SK-N-SH (cell line): Measurements from ENCODE around the gene TRIM69.

Source experiments
- CTCF ChIP-seq: fragments of 200-600 bp; sonication (generic); IDR thresholded peaks from 2 replicates; pipeline ENCODE4 v1.6.1; 2017; ENCODE audit warnings: antibody characterized with exemption, mild to moderate bottlenecking, moderate library complexity
- EP300 ChIP-seq, 2 experiments: IDR thresholded peaks; 2 replicates each; pipeline versions ENCODE4 v1.4.0 to v1.6.1; 2012; ENCODE audit warnings: borderline replicate concordance in 1 of 2, low read depth in 1 of 2, low read length in 1 of 2
- GABPA ChIP-seq: IDR thresholded peaks from 2 replicates; pipeline ENCODE4 v1.4.0; 2012; ENCODE audit warnings: low read depth, mild to moderate bottlenecking
- JUND ChIP-seq: IDR thresholded peaks from 2 replicates; pipeline ENCODE4 v1.4.0; 2012
- MXI1 ChIP-seq: IDR thresholded peaks from 2 replicates; pipeline ENCODE4 v1.6.1; 2012; ENCODE audit warnings: mild to moderate bottlenecking, low read depth, low read length, improper control_type of control experiment
- POLR2AphosphoS5 ChIP-seq: IDR thresholded peaks from 2 replicates; pipeline ENCODE4 v1.6.1; 2012; ENCODE audit warnings: low read depth, low read length
- RAD21 ChIP-seq: IDR thresholded peaks from 2 replicates; pipeline ENCODE4 v1.6.1; 2012; ENCODE audit warnings: mild to moderate bottlenecking, low read length
- RCOR1 ChIP-seq: fragments of 150-350 bp; IDR thresholded peaks from 2 replicates; pipeline ENCODE4 v1.6.1; 2017; ENCODE audit warnings: antibody characterized with exemption, low read length
- REST ChIP-seq: IDR thresholded peaks from 2 replicates; pipeline ENCODE4 v1.6.1; 2012; ENCODE audit warnings: mild to moderate bottlenecking, low read depth, low read length, moderate library complexity
- RFX5 ChIP-seq: IDR thresholded peaks from 2 replicates; pipeline ENCODE4 v1.6.1; 2012; ENCODE audit warnings: mild to moderate bottlenecking, improper control_type of control experiment, low read length
- SMC3 ChIP-seq: IDR thresholded peaks from 2 replicates; pipeline ENCODE4 v1.6.1; 2012; ENCODE audit warnings: low read depth, low read length, improper control_type of control experiment
- TAF1 ChIP-seq: IDR thresholded peaks from 2 replicates; pipeline ENCODE4 v1.6.1; 2012; ENCODE audit warnings: low read depth, mild to moderate bottlenecking, low read length, moderate library complexity, borderline replicate concordance
- TEAD4 ChIP-seq: IDR thresholded peaks from 2 replicates; pipeline ENCODE4 v1.4.0; 2012; ENCODE audit warnings: mild to moderate bottlenecking, borderline replicate concordance; ENCODE audit not compliant: insufficient read depth
- TF ChIP-seq, protein P1 (sequence below): fragments of 150-350 bp; IDR thresholded peaks from 2 replicates; pipeline ENCODE4 v1.6.1; 2017; ENCODE audit warnings: antibody characterized with exemption, low read length, low read depth, borderline replicate concordance

DNA sequence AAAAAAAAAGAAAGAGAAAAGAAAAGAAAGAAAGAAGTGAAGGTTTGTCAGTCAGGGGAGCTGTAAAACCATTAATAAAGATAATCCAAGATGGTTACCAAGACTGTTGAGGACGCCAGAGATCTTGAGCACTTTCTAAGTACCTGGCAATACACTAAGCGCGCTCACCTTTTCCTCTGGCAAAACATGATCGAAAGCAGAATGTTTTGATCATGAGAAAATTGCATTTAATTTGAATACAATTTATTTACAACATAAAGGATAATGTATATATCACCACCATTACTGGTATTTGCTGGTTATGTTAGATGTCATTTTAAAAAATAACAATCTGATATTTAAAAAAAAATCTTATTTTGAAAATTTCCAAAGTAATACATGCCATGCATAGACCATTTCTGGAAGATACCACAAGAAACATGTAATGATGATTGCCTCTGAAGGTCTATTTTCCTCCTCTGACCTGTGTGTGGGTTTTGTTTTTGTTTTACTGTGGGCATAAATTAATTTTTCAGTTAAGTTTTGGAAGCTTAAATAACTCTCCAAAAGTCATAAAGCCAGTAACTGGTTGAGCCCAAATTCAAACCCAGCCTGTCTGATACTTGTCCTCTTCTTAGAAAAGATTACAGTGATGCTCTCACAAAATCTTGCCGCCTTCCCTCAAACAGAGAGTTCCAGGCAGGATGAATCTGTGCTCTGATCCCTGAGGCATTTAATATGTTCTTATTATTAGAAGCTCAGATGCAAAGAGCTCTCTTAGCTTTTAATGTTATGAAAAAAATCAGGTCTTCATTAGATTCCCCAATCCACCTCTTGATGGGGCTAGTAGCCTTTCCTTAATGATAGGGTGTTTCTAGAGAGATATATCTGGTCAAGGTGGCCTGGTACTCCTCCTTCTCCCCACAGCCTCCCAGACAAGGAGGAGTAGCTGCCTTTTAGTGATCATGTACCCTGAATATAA lies 23.0 kb upstream of the TRIM69 start:
- TF ChIP-seq SMC3 = peak; percentile 56; the same call in 1 of the 2 replicates
- TF ChIP-seq MXI1 = no peak
- TF ChIP-seq CTCF = peak; percentile 65
- TF ChIP-seq RCOR1 = no peak
- no peak for TF ChIP-seq POLR2AphosphoS5
- TF ChIP-seq RFX5 = no peak; the same call in 1 of the 2 replicates
- no peak for TF ChIP-seq GABPA
- TF ChIP-seq EP300 (IDR thresholded peaks at IDR 0.05; ENCODE audit: borderline replicate concordance in 1 of 2, low read depth in 1 of 2, low read length in 1 of 2) = no peak
- no peak for TF ChIP-seq JUND
- no peak for TF ChIP-seq TEAD4
- no peak for TF ChIP-seq TAF1
- TF ChIP-seq REST = no peak
- TF ChIP-seq, protein P1, sequence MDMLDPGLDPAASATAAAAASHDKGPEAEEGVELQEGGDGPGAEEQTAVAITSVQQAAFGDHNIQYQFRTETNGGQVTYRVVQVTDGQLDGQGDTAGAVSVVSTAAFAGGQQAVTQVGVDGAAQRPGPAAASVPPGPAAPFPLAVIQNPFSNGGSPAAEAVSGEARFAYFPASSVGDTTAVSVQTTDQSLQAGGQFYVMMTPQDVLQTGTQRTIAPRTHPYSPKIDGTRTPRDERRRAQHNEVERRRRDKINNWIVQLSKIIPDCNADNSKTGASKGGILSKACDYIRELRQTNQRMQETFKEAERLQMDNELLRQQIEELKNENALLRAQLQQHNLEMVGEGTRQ = no peak
- TF ChIP-seq RAD21 = peak; percentile 81
